Astrocyte (in vitro differentiated cells and primary cell): ENCODE data around the gene NCOR2.

ENCODE experiments used
- CTCF ChIP-seq: IDR thresholded peaks from 2 replicates; pipeline ENCODE4 v1.5.1; 2011; ENCODE audit warnings: low read depth, mild to moderate bottlenecking, inconsistent platforms, low read length, moderate library complexity; ENCODE audit not compliant: insufficient read depth
- EZH2 ChIP-seq: IDR thresholded peaks from 2 replicates; pipeline ENCODE4 v1.6.1; 2012; ENCODE audit warnings: mild to moderate bottlenecking, low read length, inconsistent platforms; ENCODE audit not compliant: insufficient read depth

GRCh38 chr12:124518051-124518932, 49.1 kb downstream of the NCOR2 start:
- no peak for TF ChIP-seq CTCF
- TF ChIP-seq EZH2 = no peak
